SK-N-SH (cell line): ENCODE results near the gene PCBP4. TPM values are rescaled to one million over a fixed set of nuclear protein-coding genes. Genes with fewer than 3 reads are reported as not detected.
A peak's percentile ranks its signal among the peaks of the same experiment; 100 is the strongest.

Experiments
- CTCF ChIA-PET: fragments of 300-600, 350-600 bp; formaldehyde crosslinking; extraction: SDS; loops from one replicate; lab custom pipeline; 2021; lab: Yijun Ruan, JAX
- POLR2A ChIA-PET: fragments of 350-600 bp; sonication (Branson Sonifier 250); formaldehyde crosslinking; extraction: SDS; loops from one replicate; lab custom pipeline; 2020; ENCODE audit warnings: antibody characterized with exemption, inconsistent platforms; lab: Yijun Ruan, JAX
- DNase-seq: peaks from one replicate; pipeline ENCODE4 v3.0.0; 2012
- H2AFZ ChIP-seq: fragments of 200-600 bp; sonication (generic); 2 replicates; pipeline ENCODE4 v1.8.1; 2016; ENCODE audit warnings: antibody characterized with exemption, mild to moderate bottlenecking, low read depth
- H3F3A ChIP-seq: fragments of 200-600 bp; sonication (generic); replicated peaks from 2 replicates; pipeline ENCODE3; 2016; ENCODE audit warnings: antibody characterized with exemption, mild to moderate bottlenecking; ENCODE audit not compliant: insufficient read depth
- H3K27ac ChIP-seq, 2 experiments: fragments of 200-500 bp in 1 of 2; fragments of 200-600 bp in 1 of 2; sonication (Bioruptor generic) in 1 of 2; sonication (generic), shearing (Covaris generic) in 1 of 2; 2 replicates each; pipeline versions ENCODE4 v1.5.1 to v1.6.1; 2014 to 2016; ENCODE audit warnings: low read depth in 2 of 2, inconsistent platforms in 1 of 2, low read length in 1 of 2, mild to moderate bottlenecking in 1 of 2, mixed read lengths in 1 of 2
- H3K27me3 ChIP-seq: fragments of 200-600 bp; sonication (generic), shearing (Covaris generic); 2 replicates; pipeline ENCODE4 v1.6.1; 2016; ENCODE audit warnings: mixed run types; ENCODE audit not compliant: insufficient read depth
- H3K36me3 ChIP-seq, 2 experiments: fragments of 200-500 bp in 1 of 2; fragments of 200-600 bp in 1 of 2; sonication (Bioruptor generic) in 1 of 2; sonication (generic) in 1 of 2; replicated peaks in 1 of 2; 2 replicates each; pipeline versions ENCODE3 to v1.5.1; 2014 to 2016; ENCODE audit warnings: low read length in 1 of 2, mild to moderate bottlenecking in 1 of 2; ENCODE audit not compliant: insufficient read depth in 2 of 2, control insufficient read depth in 1 of 2
- H3K4me1 ChIP-seq, 2 experiments: fragments of 200-500 bp in 1 of 2; fragments of 200-600 bp in 1 of 2; sonication (Bioruptor generic) in 1 of 2; sonication (generic), shearing (Covaris generic) in 1 of 2; 2 replicates each; pipeline versions ENCODE4 v1.5.1 to v1.6.1; 2014 to 2016; ENCODE audit warnings: low read depth in 1 of 2, low read length in 1 of 2, mixed run types in 1 of 2; ENCODE audit not compliant: insufficient read depth in 2 of 2, control insufficient read depth in 1 of 2
- H3K4me2 ChIP-seq: fragments of 200-600 bp; sonication (generic), shearing (Covaris generic); 2 replicates; pipeline ENCODE4 v1.6.1; 2017; ENCODE audit warnings: mixed run types
- H3K4me3 ChIP-seq, 2 experiments: fragments of 200-500 bp in 1 of 2; fragments of 200-600 bp in 1 of 2; sonication (Bioruptor generic) in 1 of 2; sonication (generic), shearing (Covaris generic) in 1 of 2; 2 replicates each; pipeline versions ENCODE4 v1.5.1 to v1.8.1; 2014 to 2016; ENCODE audit warnings: low read depth in 2 of 2, inconsistent platforms in 1 of 2, low read length in 1 of 2, mild to moderate bottlenecking in 1 of 2, mixed read lengths in 1 of 2, moderate library complexity in 1 of 2
- H3K79me2 ChIP-seq: fragments of 200-600 bp; sonication (generic); 2 replicates; pipeline ENCODE4 v1.8.1; 2017; ENCODE audit warnings: mild to moderate bottlenecking; ENCODE audit not compliant: insufficient read depth
- H3K9ac ChIP-seq: fragments of 200-600 bp; sonication (generic); 2 replicates; pipeline ENCODE4 v1.6.1; 2017; ENCODE audit warnings: mixed run types
- H3K9me2 ChIP-seq: fragments of 200-600 bp; sonication (generic); 2 replicates; pipeline ENCODE4 v1.6.1; 2017; ENCODE audit warnings: mixed run types
- H3K9me3 ChIP-seq: fragments of 200-600 bp; sonication (generic); 2 replicates; pipeline ENCODE4 v1.6.1; 2017; ENCODE audit warnings: mixed run types, mild to moderate bottlenecking, moderate library complexity
- H4K20me1 ChIP-seq: fragments of 200-600 bp; sonication (generic); 2 replicates; pipeline ENCODE4 v1.6.1; 2017; ENCODE audit warnings: mild to moderate bottlenecking, mixed run types; ENCODE audit not compliant: insufficient read depth
- CHD2 ChIP-seq: fragments of 150-350 bp; IDR thresholded peaks from 2 replicates; pipeline ENCODE4 v1.6.1; 2018; ENCODE audit warnings: low read length; ENCODE audit not compliant: partially characterized antibody
- ELF1 ChIP-seq: IDR thresholded peaks from 2 replicates; pipeline ENCODE4 v1.4.0; 2012
- EP300 ChIP-seq, 2 experiments: IDR thresholded peaks; 2 replicates each; pipeline versions ENCODE4 v1.4.0 to v1.6.1; 2012; ENCODE audit warnings: borderline replicate concordance in 1 of 2, low read depth in 1 of 2, low read length in 1 of 2
- FOSL2 ChIP-seq: IDR thresholded peaks from 2 replicates; pipeline ENCODE4 v1.4.0; 2012; ENCODE audit warnings: low read depth, mild to moderate bottlenecking, moderate library complexity, borderline replicate concordance
- FOXM1 ChIP-seq: IDR thresholded peaks from 2 replicates; pipeline ENCODE4 v1.4.0; 2012; ENCODE audit warnings: low read depth, mild to moderate bottlenecking
- GATA2 ChIP-seq: sonication (generic); formaldehyde crosslinking; IDR thresholded peaks from 2 replicates; pipeline ENCODE4 v1.5.0; 2020; ENCODE audit warnings: mild to moderate bottlenecking, missing genetic modification reagents
- MAX ChIP-seq: IDR thresholded peaks from 2 replicates; pipeline ENCODE4 v1.4.0; 2012; ENCODE audit warnings: low read depth
- MEF2A ChIP-seq: IDR thresholded peaks from 2 replicates; pipeline ENCODE4 v1.4.0; 2012; ENCODE audit warnings: low read depth, borderline replicate concordance
- NFIC ChIP-seq: IDR thresholded peaks from 2 replicates; pipeline ENCODE4 v1.4.0; 2012; ENCODE audit warnings: borderline replicate concordance
- RCOR1 ChIP-seq: fragments of 150-350 bp; IDR thresholded peaks from 2 replicates; pipeline ENCODE4 v1.6.1; 2017; ENCODE audit warnings: antibody characterized with exemption, low read length
- TAF1 ChIP-seq: IDR thresholded peaks from 2 replicates; pipeline ENCODE4 v1.6.1; 2012; ENCODE audit warnings: low read depth, mild to moderate bottlenecking, low read length, moderate library complexity, borderline replicate concordance
- TCF12 ChIP-seq: IDR thresholded peaks from 2 replicates; pipeline ENCODE4 v1.4.0; 2012
- USF2 ChIP-seq: fragments of 150-350 bp; IDR thresholded peaks from 2 replicates; pipeline ENCODE4 v1.6.1; 2017; ENCODE audit warnings: antibody characterized with exemption, low read length, low read depth, borderline replicate concordance
- YY1 ChIP-seq: IDR thresholded peaks from 2 replicates; pipeline ENCODE4 v1.4.0; 2012; ENCODE audit warnings: low read depth, mild to moderate bottlenecking
- WGBS: methylation state at CpG from one replicate; pipeline ENCODE4 v1.1.6; 2017; ENCODE audit warnings: low lambda C conversion rate; 5-methylcytosine and 5-hydroxymethylcytosine counted together
- polyA plus RNA-seq, 3 experiments: library from polyadenylated mRNA; depleted of rRNA; stranded (reverse); fragments of >200 nt; gene quantifications; 2 replicates each; pipeline ENCODE4 v1.2.3, GENCODE V29; 2012
- TF ChIP-seq, protein P1 (sequence below): IDR thresholded peaks from 2 replicates; pipeline ENCODE4 v1.4.0; 2012; ENCODE audit warnings: low read depth, borderline replicate concordance

Gene PCBP4
- polyA plus RNA-seq, 1 of the 3 experiments (the other 2 are of a cell fraction): 97.4 TPM

DNA sequence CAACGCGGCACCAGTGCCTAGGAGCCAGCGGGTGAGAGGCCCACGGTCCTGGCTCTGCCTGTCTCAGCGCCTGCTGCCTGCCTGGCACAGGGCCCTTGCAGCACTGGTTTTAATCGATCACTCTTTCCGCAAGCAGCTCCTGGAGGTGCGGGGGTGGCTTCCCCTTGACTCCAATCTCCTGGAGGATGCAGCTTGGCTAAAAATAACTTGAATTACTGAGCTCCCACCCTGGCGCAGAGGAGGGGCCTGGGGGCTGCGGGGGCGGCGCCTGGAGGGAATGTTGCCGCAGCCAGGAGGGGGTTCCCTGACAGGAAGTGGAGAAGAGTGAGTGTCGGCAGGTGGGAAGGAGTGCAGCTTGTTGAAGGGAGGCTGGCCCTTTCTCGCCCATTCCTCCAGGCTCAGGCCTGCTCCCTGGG, 38.3 kb upstream of the PCBP4 start:
- no peaks in the 10 kb centered on the region for H3K27me3 ChIP-seq
- 7% methylated on average over 9 of the region's 15 CpGs for WGBS
- peaks cover 20 to 62% of the 10 kb centered on the region in 2 experiments for H3K4me1 ChIP-seq
- DNase-seq: peak; percentile 71
- no peaks in the 10 kb centered on the region for H3K36me3 ChIP-seq
- H2AFZ ChIP-seq: peak overlapping the region; percentile 84; the same call in 1 of the 2 replicates
- no peak for TF ChIP-seq ELF1
- peak; percentile 35; the same call in 1 of the 2 replicates for TF ChIP-seq TCF12
- TF ChIP-seq FOXM1: no peak
- no peak for TF ChIP-seq FOSL2
- peak; percentile 22; the same call in 1 of the 2 replicates for TF ChIP-seq GATA2 (CRISPR knock-in tag)
- H3K27ac ChIP-seq: peak overlapping the region; percentile 52 to 99; a peak in 3 of 4 replicates
- POLR2A ChIA-PET: interaction anchor here (0.6 to 6.2 kb wide), 15 partner anchors 10 to 137 kb away, joined by 3 to 144 read pairs (median 9); partner anchors contain the start of genes ACY1, DUSP7 and RPL29
- CTCF ChIA-PET: interaction anchor here (1.0 to 24.7 kb wide), 10 partner anchors 12 to 169 kb away, joined by 3 to 983 read pairs (median 98); partner anchors contain the start of genes ACY1, DUSP7 and POC1A
- H3K9me3 ChIP-seq: no peaks in the 10 kb centered on the region
- H4K20me1 ChIP-seq: no peaks in the 10 kb centered on the region
- no peaks in the 10 kb centered on the region for H3K9me2 ChIP-seq
- no peaks in the 10 kb centered on the region for H3F3A ChIP-seq
- peak overlapping the region; percentile 73 for H3K4me2 ChIP-seq
- H3K9ac ChIP-seq: peak overlapping the region; percentile 34; the same call in 1 of the 2 replicates
- peak overlapping the region in 1 of 2 experiments; percentile 6; a peak in 1 of 4 replicates for H3K4me3 ChIP-seq
- no peaks in the 10 kb centered on the region for H3K79me2 ChIP-seq

- TF ChIP-seq MEF2A (no peak), RCOR1 (no peak), MAX (no peak), EP300 (IDR thresholded peaks at IDR 0.05; ENCODE audit: borderline replicate concordance in 1 of 2, low read depth in 1 of 2, low read length in 1 of 2) (no peak), NFIC (no peak), USF2 (no peak), YY1 (no peak), TCF12 (no peak), CHD2 (no peak), TAF1 (no peak)
- TF ChIP-seq, protein P1, sequence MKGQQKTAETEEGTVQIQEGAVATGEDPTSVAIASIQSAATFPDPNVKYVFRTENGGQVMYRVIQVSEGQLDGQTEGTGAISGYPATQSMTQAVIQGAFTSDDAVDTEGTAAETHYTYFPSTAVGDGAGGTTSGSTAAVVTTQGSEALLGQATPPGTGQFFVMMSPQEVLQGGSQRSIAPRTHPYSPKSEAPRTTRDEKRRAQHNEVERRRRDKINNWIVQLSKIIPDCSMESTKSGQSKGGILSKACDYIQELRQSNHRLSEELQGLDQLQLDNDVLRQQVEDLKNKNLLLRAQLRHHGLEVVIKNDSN: no peak
- CTCF ChIA-PET: interaction anchor here (0.6 to 24.7 kb wide), 50 partner anchors 10 to 277 kb away, joined by 3 to 983 read pairs (median 6); partner anchors contain the start of genes ABHD14A, ABHD14B, ACY1 and DUSP7
- Histone ChIP-seq H3K4me1 (peaks cover 20 to 62% of the 10 kb centered on the region in 2 experiments), H3K9me2 (no peaks in the 10 kb centered on the region), H3K79me2 (no peaks in the 10 kb centered on the region), H4K20me1 (no peaks in the 10 kb centered on the region), H3K4me2 (peak overlapping the region; percentile 73), H3K27ac (peak overlapping the region; percentile 52 to 99; a peak in 3 of 4 replicates), H3K9me3 (no peaks in the 10 kb centered on the region), H3K9ac (peak overlapping the region; percentile 34; the same call in 1 of the 2 replicates), H3K27me3 (no peaks in the 10 kb centered on the region), H3K4me3 (no peak overlapping the region), H2AFZ (0 out of 2 replicates have a peak overlapping the region, but pooled peaks have one; percentile 84), H3F3A (no peaks in the 10 kb centered on the region), H3K36me3 (no peaks in the 10 kb centered on the region)
- whole genome bisulfite sequencing: 91% methylated on average over 3 of the region's 4 CpGs
- DNase-seq: no peak
- POLR2A ChIA-PET: interaction anchor here (0.8 to 6.2 kb wide), 16 partner anchors 7 to 138 kb away, joined by 3 to 144 read pairs (median 8); partner anchors contain the start of genes ACY1, DUSP7 and RPL29
These were observed 37.7 kb upstream of the PCBP4 start for GRCh38 chr3:52004906-52005395.
